Cardiac fibroblast (primary cell): Measurements from ENCODE around the gene ACTN1.

Experiments
- DNase-seq, 2 donors: peaks; one replicate each; pipeline versions ENCODE4 v3.0.0 to v3.0.0-alpha.2; 2010; ENCODE audit warnings: low read depth in 2 of 2
- H3K4me3 ChIP-seq, 2 donors: replicated peaks in 1 of 2; 1 replicate in 1 of 2; 2 replicates in 1 of 2; pipeline ENCODE4 v1.5.1; 2011; ENCODE audit warnings: low read depth in 2 of 2, low read length in 2 of 2, mild to moderate bottlenecking in 2 of 2, moderate library complexity in 1 of 2
- TF ChIP-seq, protein P1 (sequence below): IDR thresholded peaks from one replicate; pipeline ENCODE4 v1.5.1; 2011; ENCODE audit warnings: low read depth, mild to moderate bottlenecking, low read length, inconsistent platforms

ACTN1 gene

DNA sequence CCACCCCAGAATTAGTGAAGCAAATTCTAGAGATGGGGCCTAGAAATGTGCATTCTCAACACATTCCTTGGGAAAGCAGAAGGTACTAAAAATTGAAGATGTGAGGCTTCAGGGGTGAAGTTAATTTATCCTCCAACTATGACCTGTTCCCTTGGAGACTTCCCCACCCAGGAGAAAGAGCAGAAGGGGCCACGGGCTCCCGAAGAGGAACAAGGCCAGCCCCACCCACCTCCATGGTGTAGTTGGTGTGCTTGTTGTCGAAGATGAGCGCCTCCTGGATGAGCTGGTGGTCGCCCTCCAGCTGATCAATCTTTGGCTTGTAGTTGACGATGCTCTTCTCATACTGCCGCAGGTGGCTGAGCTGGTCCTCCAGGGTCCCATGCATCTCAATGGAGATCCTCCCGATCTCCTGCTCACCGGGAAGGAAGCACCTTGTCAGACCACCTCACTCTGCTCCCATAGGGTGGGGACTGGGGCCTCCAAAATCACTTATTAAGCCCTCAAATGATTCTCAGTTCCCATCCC lies 98.5 kb downstream of the ACTN1 start:
- DNase-seq: no peak
- TF ChIP-seq, protein P1, sequence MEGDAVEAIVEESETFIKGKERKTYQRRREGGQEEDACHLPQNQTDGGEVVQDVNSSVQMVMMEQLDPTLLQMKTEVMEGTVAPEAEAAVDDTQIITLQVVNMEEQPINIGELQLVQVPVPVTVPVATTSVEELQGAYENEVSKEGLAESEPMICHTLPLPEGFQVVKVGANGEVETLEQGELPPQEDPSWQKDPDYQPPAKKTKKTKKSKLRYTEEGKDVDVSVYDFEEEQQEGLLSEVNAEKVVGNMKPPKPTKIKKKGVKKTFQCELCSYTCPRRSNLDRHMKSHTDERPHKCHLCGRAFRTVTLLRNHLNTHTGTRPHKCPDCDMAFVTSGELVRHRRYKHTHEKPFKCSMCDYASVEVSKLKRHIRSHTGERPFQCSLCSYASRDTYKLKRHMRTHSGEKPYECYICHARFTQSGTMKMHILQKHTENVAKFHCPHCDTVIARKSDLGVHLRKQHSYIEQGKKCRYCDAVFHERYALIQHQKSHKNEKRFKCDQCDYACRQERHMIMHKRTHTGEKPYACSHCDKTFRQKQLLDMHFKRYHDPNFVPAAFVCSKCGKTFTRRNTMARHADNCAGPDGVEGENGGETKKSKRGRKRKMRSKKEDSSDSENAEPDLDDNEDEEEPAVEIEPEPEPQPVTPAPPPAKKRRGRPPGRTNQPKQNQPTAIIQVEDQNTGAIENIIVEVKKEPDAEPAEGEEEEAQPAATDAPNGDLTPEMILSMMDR: no peak

DNA sequence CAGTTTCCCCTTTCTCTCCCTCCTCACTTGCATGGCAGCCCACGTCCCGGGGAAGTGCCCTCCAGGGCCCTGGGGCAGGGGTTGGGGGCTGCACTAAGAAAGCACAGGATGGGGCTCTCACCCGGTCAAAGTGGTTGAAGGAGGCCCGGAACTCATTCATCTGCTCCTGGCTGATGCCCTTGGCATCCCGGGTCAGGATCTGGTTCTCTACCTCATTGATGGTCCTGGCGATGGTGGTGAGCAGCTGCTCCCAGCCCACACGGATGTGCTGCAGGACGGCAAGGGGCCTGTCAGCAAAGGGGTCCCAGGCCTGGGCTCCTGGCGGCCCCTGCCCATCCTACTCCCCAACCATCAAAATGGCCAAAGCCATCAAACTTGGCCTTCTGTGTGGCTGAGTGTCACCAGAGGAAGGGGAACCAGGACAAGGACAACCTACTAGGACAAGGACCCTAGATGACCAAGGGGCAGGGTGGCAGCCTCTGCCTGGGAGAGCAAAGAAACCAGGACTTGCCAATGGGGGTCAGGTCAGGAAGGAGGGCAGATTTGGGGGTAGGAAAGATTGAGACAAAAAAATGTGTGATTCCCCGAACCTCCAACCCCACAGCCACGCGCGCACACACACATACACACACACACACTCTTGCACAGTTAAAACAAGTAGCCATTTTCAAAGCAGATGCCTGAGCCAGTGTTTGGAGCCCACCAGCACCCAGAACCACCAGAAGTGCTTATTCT lies 99.1 kb downstream of the ACTN1 start:
- TF ChIP-seq, protein P1: no peak
- no peak for DNase-seq
- H3K4me3 ChIP-seq: no peak overlapping the region

More for the DNA sequence above, 98.5 kb downstream of the ACTN1 start:
- no peak overlapping the region for H3K4me3 ChIP-seq

DNA sequence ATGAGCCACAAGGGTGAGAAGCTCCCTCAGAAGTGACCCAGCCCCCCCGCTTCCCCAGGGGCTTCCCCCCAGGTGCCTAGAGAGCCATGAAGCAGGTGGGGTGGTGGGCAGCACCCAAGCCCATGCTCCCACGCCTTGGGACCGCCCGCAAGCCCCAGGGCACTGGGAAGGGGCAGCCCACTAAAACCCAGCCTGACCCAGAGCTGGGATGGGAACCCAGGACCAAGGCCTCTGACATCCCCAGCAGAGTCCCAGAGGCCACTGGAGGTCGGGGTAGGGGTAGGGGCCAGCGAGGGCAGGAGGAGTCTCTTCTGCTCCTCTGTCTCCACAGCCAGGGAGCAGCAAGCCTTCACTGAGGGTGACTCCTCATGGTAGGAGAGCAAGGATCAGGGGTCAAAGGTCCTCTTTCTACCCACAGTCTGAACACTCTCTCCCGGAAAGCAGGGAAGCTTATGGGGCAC lies 99.8 kb downstream of the ACTN1 start:
- no peak overlapping the region for H3K4me3 ChIP-seq
- no peak for DNase-seq
- TF ChIP-seq, protein P1: no peak

DNA sequence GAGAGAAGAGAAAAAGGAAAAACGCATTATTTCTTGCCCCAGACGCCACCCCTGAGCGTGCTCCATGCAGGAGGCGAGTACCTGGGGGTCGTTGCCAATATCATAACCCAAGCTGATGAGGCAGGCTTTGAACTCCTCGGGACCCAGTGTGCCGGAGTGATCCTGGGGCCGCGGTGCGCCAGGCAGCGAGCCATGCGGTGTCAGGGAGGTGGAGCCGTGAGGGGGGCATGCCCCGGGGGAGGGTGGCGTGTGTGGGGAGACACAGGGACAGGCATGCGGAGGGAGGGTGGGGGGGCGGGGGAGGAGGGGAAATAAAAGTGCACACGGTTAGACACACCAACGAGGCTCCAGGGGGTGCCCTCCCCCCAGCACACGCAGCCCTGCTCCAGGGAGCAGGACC lies 100.2 kb downstream of the ACTN1 start:
- no peak for DNase-seq
- H3K4me3 ChIP-seq: no peak overlapping the region
- TF ChIP-seq, protein P1: no peak

DNA sequence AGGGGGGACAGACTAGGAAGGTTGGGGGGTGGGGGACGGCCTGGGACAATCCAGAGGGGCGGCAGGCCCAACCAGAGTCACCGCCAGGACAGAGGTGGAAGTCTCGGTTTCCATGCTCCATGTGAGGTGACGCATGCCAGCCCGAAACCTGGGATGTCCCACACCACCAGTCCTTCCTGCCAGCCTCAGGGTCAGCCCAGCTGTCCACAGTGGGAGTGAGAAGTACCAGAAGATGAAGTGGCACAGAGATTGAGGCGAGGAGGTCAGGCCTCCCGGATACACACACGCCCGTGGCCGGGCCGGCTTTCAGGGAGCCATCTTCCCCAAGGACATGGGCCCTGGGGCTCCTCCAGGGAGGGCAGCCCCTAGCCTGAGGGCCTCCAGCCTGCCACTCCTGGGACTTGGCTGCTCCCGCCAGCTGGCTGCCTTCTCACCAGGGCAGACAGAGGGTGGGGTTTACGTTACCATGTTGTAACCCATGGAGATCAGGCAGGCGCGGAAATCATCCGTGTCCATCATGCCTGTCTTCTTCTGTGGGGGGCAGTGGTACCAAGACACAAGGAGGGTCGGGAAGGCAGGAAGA lies 101.0 kb downstream of the ACTN1 start:
- no peak overlapping the region for H3K4me3 ChIP-seq
- TF ChIP-seq, protein P1: no peak
- no peak for DNase-seq

DNA sequence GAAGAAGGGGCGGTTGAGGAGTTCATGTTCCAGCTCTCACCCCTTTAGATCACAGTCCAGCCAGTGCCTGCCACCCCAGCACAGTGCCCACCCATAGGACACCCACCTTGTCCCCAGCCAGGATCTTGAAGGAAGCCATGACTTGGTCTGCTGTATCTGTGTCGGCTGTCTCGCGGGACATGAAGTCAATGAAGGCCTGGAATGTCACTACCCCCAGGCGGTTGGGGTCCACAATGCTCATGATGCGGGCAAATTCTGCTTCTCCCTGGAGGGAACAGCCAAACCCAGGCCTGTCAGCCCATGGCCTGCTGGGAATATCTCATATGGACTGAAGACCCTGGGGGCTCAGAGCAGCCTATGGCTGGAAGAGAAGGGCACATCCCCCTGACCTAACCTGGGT lies 102.1 kb downstream of the ACTN1 start:
- TF ChIP-seq, protein P1: no peak
- H3K4me3 ChIP-seq: no peak overlapping the region
- no peak for DNase-seq
